Common myeloid progenitor, CD34-positive (primary cell): ENCODE measurements around the gene FGD6.

Experiments
- CTCF ChIA-PET: fragments of 350-600 bp; sonication (Branson Sonifier 250); formaldehyde crosslinking; loops from one replicate; lab custom pipeline; 2021; ENCODE audit warnings: antibody characterized with exemption; lab: Charles Lee
- POLR2A ChIA-PET: fragments of 350-600 bp; sonication (Branson Sonifier 250); formaldehyde crosslinking; loops from one replicate; lab custom pipeline; 2021; ENCODE audit warnings: antibody characterized with exemption; lab: Charles Lee
- DNase-seq, 3 donors: peaks; one replicate each; pipeline versions ENCODE4 v3.0.0 to v3.0.0-alpha.2; 2013
- H3K27ac ChIP-seq, 2 experiments: 1 replicate in 1 of 2; 2 replicates in 1 of 2; pipeline ENCODE4 v1.7.0; 2013; ENCODE audit warnings: inconsistent platforms in 2 of 2, low read length in 2 of 2, mild to moderate bottlenecking in 2 of 2, low read depth in 1 of 2, moderate library complexity in 1 of 2; ENCODE audit not compliant: severe bottlenecking in 2 of 2, insufficient read depth in 1 of 2, poor library complexity in 1 of 2
- H3K27me3 ChIP-seq, 5 experiments: replicated peaks in 2 of 5; 1 replicate in 3 of 5; 2 replicates in 2 of 5; pipeline versions ENCODE4 v1.6.1 to v1.7.0; 2013; ENCODE audit warnings: low read length in 4 of 5, mild to moderate bottlenecking in 2 of 5, moderate library complexity in 2 of 5, inconsistent platforms in 1 of 5; ENCODE audit not compliant: insufficient read depth in 5 of 5, control insufficient read depth in 4 of 5
- H3K36me3 ChIP-seq, 4 experiments: 1 replicate in 2 of 4; 2 replicates in 2 of 4; pipeline versions ENCODE4 v1.6.1 to v1.7.0; 2013; ENCODE audit warnings: low read length in 3 of 4, control low read depth in 1 of 4, mild to moderate bottlenecking in 1 of 4; ENCODE audit not compliant: control insufficient read depth in 4 of 4, insufficient read depth in 4 of 4
- H3K4me1 ChIP-seq, 4 experiments: 1 replicate in 3 of 4; 2 replicates in 1 of 4; pipeline versions ENCODE4 v1.6.1 to v1.7.1; 2013; ENCODE audit warnings: low read length in 3 of 4, mild to moderate bottlenecking in 3 of 4, control low read depth in 1 of 4, inconsistent platforms in 1 of 4, moderate library complexity in 1 of 4; ENCODE audit not compliant: control insufficient read depth in 4 of 4, insufficient read depth in 4 of 4; ENCODE audit errors: control extremely low read depth in 1 of 4
- H3K4me3 ChIP-seq, 7 experiments: 1 replicate in 4 of 7; 2 replicates in 3 of 7; pipeline versions ENCODE4 v1.5.1 to v1.7.0; 2013; ENCODE audit warnings: mild to moderate bottlenecking in 7 of 7, low read length in 6 of 7, moderate library complexity in 6 of 7, inconsistent platforms in 2 of 7, low read depth in 2 of 7, control low read depth in 1 of 7; ENCODE audit not compliant: insufficient read depth in 4 of 7, control insufficient read depth in 1 of 7; ENCODE audit errors: extremely low read depth in 1 of 7
- H3K9me3 ChIP-seq, 5 experiments: 1 replicate in 4 of 5; 2 replicates in 1 of 5; pipeline versions ENCODE4 v1.6.1 to v1.7.1; 2013; ENCODE audit warnings: low read length in 4 of 5, mild to moderate bottlenecking in 2 of 5, inconsistent platforms in 1 of 5, low read depth in 1 of 5, moderate library complexity in 1 of 5; ENCODE audit not compliant: control insufficient read depth in 4 of 5, insufficient read depth in 2 of 5; ENCODE audit errors: control extremely low read depth in 1 of 5
- WGBS: methylation state at CpG from one replicate; pipeline ENCODE4 v1.1.5; 2013; ENCODE audit not compliant: insufficient coverage; 5-methylcytosine and 5-hydroxymethylcytosine counted together

FGD6 gene

DNA sequence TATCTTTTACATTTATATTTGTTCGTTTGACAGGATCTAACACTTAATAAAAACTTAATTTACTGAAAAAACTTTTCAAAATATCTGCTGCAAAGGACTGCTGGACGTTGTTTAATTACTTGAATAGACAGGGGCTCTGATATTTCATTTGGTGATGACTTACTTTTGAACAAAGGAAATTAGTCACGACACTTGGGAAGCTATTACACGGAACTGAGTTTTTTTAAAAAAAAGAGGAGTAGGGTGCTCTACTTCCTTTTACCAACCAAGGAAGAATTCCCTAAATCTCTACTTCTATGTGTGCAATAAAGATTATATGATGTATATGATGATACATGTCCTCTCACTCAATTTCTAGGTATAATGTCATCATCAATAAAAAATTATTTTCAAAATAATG, 4.7 kb downstream of the FGD6 start:
- Histone ChIP-seq H3K27me3 (peaks cover 0 to 2% (median 0%) of the 10 kb centered on the region in 5 experiments), H3K27ac (no peak overlapping the region), H3K4me3 (no peak overlapping the region), H3K36me3 (peaks cover 0 to 2% (median 0%) of the 10 kb centered on the region in 4 experiments), H3K9me3 (no peaks in the 10 kb centered on the region), H3K4me1 (peaks cover 5 to 21% (median 7%) of the 10 kb centered on the region in 4 experiments)
- CTCF ChIA-PET = interaction anchor here (0.6 to 1.5 kb wide), 3 partner anchors 33 to 95 kb away, joined by 3 to 4 read pairs (median 3); no protein-coding TSS in a partner anchor
- no peak for DNase-seq
- POLR2A ChIA-PET = no interaction called here
- no CpG with 5 or more reads among the region's 4 CpGs for WGBS

GRCh38 chr12:95208678-95209077, 8.6 kb downstream of the FGD6 start:
- Histone ChIP-seq H3K36me3 (peaks cover 0 to 2% (median 0%) of the 10 kb centered on the region in 4 experiments), H3K4me1 (peaks cover 3 to 36% (median 20%) of the 10 kb centered on the region in 4 experiments), H3K27ac (no peak overlapping the region), H3K27me3 (no peaks in the 10 kb centered on the region), H3K9me3 (no peaks in the 10 kb centered on the region), H3K4me3 (no peak overlapping the region)
- 89% methylated on average over 6 of the region's 7 CpGs for WGBS
- no peak for DNase-seq
- CTCF ChIA-PET = no interaction called here
- POLR2A ChIA-PET = no interaction called here

- Histone ChIP-seq H3K27me3 (no peaks in the 10 kb centered on the region), H3K27ac (no peak overlapping the region), H3K4me3 (no peak overlapping the region), H3K4me1 (peaks cover 14 to 49% (median 30%) of the 10 kb centered on the region in 4 experiments), H3K36me3 (peaks cover 0 to 2% (median 0%) of the 10 kb centered on the region in 4 experiments), H3K9me3 (no peaks in the 10 kb centered on the region)
- POLR2A ChIA-PET = no interaction called here
- CTCF ChIA-PET = no interaction called here
- WGBS = 100% methylated on average over 1 of the region's 2 CpGs
- DNase-seq = no peak
Observed at GRCh38 chr12:95207407-95207806, 9.9 kb downstream of the FGD6 start.

DNA sequence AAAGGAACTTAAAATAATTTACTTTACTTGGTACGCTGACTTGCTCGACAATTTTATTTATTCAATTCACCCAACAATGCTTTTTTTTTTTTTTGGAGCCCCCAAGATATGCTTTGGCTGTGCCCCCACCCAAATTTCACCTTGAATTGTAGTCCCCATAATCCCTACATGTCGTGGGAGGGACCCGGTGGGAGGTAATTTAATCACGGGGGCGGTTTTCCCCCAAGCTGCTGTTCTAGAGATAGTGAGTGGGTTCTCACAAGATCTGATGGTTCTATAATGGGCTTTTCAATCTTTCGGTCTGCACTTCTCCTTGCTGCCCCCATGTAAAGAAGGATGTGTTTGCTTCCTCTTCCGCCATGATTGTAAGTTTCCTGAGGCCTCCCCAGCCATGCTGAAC, 10.4 kb downstream of the FGD6 start:
- no peak overlapping the region for H3K4me3 ChIP-seq
- WGBS = 100% methylated on average over 1 of the region's 8 CpGs
- no peak overlapping the region for H3K27ac ChIP-seq
- POLR2A ChIA-PET = no interaction called here
- H3K36me3 ChIP-seq = peaks cover 0 to 2% (median 0%) of the 10 kb centered on the region in 4 experiments
- no peaks in the 10 kb centered on the region for H3K27me3 ChIP-seq
- H3K4me1 ChIP-seq = peaks cover 14 to 54% (median 32%) of the 10 kb centered on the region in 4 experiments
- no peak for DNase-seq
- no peaks in the 10 kb centered on the region for H3K9me3 ChIP-seq
- CTCF ChIA-PET = no interaction called here

DNA sequence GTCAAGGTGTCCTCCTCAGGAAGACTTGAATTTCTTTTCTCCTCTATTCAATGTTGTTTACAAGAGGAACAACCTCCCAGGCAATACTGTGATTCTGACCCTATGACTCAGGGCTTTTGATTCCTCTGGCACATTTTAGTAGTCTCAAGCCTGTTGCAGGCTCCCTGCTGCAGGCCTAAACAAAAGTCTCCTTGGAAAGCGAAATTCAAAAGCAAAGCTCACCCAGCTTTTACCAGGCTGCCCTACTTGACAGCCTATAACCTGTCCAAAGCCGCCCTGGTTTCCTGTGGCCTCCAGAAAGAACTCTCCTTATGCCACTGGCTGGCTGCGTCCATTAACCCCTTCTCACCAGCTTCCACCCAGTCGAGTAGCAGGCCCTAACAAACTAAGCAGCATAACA, 11.6 kb downstream of the FGD6 start:
- H3K9me3 ChIP-seq = no peaks in the 10 kb centered on the region
- H3K4me3 ChIP-seq = peak overlapping the region in 2 of 7 experiments; percentile 23 to 43
- H3K27me3 ChIP-seq = no peaks in the 10 kb centered on the region
- peak overlapping the region in 1 of 2 experiments; percentile 17 for H3K27ac ChIP-seq
- POLR2A ChIA-PET = no interaction called here
- H3K36me3 ChIP-seq = peaks cover 0 to 2% (median 0%) of the 10 kb centered on the region in 4 experiments
- DNase-seq = peak in 2 of 3 donors; percentile 63 to 67
- peaks cover 17 to 64% (median 36%) of the 10 kb centered on the region in 4 experiments for H3K4me1 ChIP-seq
- 43% methylated on average over 2 of the region's 4 CpGs for WGBS
- CTCF ChIA-PET = interaction anchor here (0.6 to 1.7 kb wide), 3 partner anchors 10 to 86 kb away, joined by 3 read pairs; no protein-coding TSS in a partner anchor

DNA sequence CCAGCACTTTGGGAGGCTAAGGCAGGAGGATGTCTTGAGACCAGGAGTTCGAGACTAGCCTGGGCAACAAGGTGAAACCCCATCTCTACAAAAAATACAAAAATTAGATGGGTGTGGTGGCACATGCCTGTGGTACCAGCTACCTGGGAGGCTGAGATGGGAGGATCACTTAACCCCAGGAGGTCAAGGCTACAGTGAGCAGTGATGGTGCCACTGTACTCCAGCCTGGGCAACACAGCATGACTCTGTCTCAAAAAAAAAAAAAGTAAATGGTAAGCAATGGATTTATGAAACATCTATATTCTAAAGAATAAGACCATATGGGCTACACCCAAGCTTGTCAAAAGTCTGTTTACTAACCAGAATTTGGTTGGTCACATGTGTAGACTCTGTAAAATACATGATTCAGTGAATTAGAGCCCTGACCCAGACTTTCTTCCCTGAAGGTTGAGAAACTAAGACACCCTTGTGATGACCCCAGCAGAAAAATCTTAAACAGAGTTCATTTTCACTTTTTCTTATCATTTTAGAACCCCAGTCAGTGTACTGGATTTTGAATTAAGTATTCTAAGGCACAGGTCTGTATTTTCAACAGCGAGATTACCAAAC, 12.1 kb downstream of the FGD6 start:
- Histone ChIP-seq H3K27ac (peak overlapping the region in 1 of 2 experiments; percentile 17), H3K4me3 (peak overlapping the region in 1 of 7 experiments; percentile 23), H3K27me3 (no peaks in the 10 kb centered on the region), H3K9me3 (no peaks in the 10 kb centered on the region), H3K4me1 (peaks cover 20 to 69% (median 36%) of the 10 kb centered on the region in 4 experiments), H3K36me3 (no peaks in the 10 kb centered on the region)
- POLR2A ChIA-PET = no interaction called here
- CTCF ChIA-PET = interaction anchor here (0.6 to 1.9 kb wide), 3 partner anchors 12 to 86 kb away, joined by 3 to 6 read pairs (median 3); partner anchors contain the start of genes FGD6 and VEZT
- DNase-seq = no peak
- WGBS = 100% methylated on average over 1 of the region's 2 CpGs
